GM19238 (cell line): ENCODE measurements around the gene FAM181B.
"Not testable (repeated sequence)": the region's sequence is repeated elsewhere in the genome, so short reads cannot be mapped to it uniquely, and the experiment has no call there.

Experiments used
- DNase-seq: peaks from one replicate; pipeline ENCODE4 v3.0.0; 2011; ENCODE audit warnings: low spot score; ENCODE audit not compliant: insufficient read length

FAM181B gene

DNA sequence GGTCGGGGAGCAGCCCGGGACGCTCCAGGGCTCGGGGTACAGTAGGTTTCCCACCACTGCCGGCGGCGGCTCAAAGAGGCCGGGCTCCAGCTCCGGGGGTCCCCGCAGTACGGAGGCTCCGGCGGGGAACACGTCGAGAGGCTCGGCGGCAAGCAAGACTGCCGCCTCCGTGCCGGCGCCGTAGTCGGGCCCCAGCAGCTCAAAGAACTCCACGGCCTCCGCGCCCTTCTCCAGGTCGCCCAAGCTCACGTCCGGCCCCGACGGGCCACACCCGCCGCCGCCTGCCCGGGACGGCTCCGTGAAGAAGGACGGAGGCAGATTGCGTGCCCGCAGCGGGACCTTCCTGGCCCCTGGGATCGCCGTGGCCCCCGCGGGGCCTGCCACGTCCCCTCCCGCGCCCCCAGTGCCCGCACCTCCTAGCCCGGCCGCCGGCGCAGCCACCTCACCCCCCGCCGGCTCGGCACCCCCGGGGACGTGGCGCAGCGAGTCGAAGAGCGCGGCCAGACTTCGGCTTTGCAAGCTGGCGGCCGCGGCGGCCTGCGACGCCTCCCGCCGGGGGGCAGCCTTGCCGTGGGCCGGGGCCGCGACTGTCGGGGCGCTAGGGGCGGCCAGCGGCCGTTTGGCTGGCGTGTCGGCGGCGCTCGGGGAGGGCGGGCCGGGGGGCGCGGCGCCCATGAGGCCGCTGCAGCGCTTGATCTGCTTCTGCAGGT is 775 bp downstream of the FAM181B start:
- no peak for DNase-seq

GRCh38 chr11:82732348-82732733 is 1.3 kb downstream of the FAM181B start:
- DNase-seq: no peak

DNA sequence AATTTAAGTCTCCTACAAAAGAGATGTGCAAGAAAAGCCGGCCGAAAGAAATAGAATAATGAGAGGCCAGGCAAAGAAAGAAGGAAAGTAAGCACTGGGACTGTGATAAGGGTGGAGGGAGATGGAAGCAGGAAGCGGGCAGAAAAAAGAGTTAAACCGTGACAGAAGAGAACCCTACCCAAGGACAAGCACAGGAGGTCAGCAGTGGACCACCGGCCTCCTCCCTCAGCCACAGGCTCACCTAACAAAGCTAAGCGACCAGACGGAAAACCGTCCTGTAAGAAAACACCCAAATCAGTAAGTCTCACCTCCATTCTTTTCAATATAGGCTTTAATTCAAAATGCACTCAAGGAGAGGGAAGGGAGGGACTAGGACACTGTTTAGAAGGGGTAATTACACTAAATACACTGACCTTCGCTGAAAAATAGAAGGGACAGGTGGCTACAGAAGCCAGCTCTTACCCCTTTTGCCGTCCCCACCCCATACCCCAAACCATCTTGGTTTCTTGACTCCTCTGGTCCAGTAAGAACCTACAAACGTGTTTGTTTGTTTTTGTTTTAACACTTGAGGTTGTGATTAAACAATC is 1.9 kb downstream of the FAM181B start:
- DNase-seq: no peak

DNA sequence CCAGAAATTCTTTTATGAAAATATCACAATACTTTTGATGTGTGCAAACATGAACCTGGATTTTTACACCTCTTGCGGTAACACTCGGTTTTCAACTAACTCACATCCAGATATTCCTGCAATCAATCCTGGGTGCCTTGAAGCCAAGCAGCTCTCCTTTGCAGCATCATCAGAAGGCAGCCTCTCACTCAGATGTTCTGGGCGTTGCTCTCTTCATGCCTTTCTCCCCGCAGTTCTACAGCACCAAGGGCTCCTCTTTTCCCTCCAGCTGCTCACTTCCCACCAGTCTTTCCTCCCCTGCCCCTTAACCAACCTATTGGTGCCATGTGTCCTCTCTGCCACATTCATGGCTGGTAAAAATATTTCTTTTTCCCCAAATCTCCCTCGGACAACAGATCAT is 2.9 kb downstream of the FAM181B start:
- DNase-seq: no peak

DNA sequence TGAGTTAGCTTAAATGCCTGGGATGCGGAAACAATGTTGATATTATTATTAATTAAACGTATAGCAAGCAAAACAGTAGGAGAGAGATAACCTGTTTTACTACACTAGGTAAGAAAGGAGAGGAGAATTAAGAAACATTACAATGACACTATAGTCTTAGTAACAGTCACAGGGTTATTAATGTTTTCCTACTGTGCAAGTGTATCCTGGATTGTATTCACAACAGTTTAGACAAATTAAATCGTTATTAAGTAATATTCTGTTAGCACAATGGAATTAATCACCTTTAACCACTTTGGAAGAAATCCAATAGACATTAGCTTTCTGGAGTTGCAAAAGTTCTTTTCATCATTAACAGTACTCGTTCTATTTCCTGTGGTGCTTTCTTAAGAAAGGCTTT is 3.4 kb downstream of the FAM181B start:
- DNase-seq: no peak

DNA sequence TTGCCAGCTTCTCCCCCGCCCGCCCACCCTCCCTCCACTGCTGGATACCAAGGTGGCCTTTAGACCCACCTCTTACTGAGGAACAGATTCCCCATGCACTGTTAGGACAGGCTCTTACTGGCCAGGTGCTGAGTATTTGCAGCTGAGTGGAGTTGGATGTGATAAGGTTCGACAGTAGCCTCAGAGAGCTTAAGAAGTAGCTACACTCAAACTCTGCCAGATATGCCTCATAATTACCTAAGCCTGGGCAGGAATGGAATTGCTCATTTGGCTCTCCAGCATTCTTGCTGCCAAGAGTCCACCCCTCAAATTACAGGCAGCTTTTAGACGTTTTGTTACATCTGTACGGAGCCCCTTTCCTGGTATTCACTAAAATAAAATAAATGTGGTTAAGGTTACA is 9.6 kb downstream of the FAM181B start:
- DNase-seq: no peak

- DNase-seq: no peak
Observed at GRCh38 chr11:82722231-82722630, 11.4 kb downstream of the FAM181B start.

DNA sequence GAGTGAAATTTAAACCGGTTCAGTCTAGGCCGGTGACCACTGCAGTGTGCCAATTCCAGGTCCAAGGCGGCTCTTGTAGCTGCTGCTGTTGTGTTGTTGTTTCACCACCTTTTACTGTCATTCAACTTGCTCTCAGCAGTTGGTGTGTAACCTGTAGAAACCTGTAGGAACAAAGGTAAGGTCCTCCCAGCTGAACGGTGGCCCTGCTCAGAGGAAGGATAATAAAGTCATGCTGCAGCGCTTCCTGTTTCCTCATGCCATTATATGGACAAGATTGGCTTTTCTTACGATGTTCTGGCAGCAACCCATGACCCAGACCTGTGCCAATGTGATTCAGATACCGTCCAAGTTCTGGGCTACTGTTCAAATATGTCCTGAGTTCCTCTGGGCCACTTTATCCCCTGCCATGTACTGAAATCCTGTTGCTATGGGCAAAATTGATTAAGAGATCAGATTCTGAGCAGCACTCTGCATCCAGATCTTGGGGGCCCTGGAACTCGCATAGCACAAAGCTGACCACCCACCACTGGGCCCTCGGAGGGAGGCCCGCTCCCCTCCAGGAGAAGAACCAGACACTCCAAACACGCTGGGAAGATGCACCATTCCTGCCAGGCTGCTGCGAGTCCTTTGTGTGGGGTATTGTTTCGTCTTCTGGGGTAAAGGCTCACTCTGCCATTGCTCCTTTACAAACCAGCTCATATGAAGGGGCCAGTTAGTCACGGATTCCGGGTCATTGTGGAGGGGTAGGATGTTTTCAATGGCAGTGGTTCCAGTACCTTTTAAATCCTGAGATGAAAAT is 13.2 kb downstream of the FAM181B start:
- no peak for DNase-seq

DNA sequence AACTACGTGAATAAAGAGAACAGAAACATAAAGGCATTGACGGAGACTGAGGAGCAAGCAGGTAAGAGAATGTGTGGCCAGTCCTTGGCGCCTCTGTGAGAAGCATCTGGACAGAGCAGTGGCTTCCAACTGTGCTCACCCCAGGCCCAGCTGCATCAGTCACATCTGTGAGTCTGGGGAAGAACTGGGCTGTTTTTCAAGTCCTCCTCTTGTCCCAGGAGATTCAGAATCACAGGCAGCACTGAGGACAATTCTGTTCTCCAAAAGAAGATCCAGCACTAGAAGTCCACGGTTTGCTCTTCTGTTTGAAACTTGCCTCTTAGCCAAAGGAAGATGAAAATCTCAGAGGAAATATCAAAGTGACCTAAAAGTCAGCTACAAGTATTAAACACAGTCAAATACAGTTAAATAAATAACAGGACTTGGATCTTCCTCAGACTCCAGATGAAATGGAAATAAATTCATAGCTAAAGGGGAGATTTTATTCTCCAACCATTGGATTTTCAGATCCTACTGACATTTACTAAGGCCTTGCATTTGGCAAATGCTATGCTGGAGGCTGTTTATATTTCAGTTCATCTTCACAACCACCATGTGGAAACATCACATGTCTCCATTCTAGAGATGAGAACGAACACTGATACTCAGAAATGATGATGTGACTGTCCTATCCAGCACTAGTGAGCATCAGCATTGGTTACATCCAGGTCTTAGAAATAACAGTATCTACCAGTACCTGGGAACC is 14.1 kb downstream of the FAM181B start:
- DNase-seq: no peak

DNA sequence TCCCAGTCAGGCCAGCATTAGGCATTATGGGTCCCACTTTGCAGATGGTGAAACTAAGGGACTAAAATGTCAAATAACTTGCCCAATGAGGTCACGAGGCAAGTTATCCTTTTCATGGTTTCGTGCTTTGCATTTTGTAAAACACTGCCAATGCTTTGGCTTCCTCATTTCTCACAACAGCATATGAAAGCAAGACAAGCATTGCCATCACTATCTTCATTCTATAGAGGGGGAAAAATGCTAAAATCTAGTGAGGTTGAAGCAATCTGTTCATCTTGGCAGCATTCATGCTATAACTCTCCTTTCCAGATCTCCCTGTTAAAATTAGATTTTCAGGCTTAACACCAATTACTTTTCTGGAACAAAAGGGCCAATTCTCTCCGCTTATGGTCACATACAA is 14.8 kb downstream of the FAM181B start:
- DNase-seq: no peak

DNA sequence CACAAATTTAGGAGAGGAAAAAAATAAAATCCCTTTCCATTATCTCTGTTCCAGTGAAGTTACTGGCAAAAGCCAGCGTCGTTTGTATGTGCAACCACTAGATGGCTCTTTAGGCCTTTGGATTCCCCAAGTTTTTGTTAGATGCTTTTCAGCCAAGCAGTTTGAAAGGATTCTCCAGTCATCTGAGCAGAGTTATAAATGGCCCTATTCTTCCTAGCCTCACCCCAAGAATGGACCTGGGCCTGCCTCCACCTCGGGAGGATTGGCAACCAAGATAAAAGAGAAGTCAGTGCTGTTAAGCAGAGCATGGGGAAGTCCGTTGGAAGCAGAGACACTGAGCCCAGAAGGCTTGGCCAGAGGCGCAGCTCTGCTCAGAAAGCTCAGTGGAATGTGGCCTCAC is 15.4 kb downstream of the FAM181B start:
- DNase-seq: no peak

- no peak for DNase-seq
Observed at GRCh38 chr11:82714346-82715174, 19.1 kb downstream of the FAM181B start.

DNA sequence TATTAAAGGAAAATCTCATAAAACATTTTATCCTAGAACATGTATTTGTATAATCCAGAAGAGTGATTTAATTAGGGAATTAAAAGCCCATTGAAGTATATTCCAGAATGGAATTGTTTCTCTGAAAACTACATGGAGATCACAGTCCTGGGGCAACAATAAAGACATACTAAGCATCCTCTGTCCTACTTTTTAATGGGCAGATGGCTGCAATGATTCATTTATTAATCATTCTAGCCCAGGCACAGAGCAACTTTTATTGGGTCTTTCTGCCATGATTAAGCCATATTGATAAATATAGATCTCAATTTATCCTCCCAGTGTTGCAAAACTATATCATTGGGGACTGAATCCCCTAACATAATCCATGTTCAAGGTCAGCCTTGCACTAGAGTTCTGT is 22.0 kb downstream of the FAM181B start:
- DNase-seq: no peak

DNA sequence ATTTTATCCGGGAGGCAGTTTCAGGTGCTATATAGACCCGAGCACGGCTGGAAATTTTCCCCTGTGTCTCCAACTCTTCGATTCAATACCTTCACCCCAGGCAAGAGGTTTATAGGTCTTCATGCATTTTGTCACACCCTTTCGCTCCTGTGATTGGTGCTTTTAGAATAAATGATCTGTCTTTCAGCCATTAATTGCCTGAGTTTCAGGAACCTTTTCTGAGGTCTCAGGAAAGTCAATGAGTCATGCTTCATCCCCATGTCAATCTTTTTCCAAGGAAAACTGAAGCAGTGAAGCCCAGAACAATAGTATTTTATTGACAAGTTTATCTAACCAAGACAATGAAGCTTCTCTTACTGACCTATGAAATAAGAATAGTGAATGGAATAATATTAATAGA is 29.9 kb downstream of the FAM181B start:
- DNase-seq: no peak

GRCh38 chr11:82703226-82703625 is 30.4 kb downstream of the FAM181B start:
- DNase-seq: no peak

- DNase-seq: no peak
Observed at GRCh38 chr11:82701847-82702520, 31.7 kb downstream of the FAM181B start.

DNA sequence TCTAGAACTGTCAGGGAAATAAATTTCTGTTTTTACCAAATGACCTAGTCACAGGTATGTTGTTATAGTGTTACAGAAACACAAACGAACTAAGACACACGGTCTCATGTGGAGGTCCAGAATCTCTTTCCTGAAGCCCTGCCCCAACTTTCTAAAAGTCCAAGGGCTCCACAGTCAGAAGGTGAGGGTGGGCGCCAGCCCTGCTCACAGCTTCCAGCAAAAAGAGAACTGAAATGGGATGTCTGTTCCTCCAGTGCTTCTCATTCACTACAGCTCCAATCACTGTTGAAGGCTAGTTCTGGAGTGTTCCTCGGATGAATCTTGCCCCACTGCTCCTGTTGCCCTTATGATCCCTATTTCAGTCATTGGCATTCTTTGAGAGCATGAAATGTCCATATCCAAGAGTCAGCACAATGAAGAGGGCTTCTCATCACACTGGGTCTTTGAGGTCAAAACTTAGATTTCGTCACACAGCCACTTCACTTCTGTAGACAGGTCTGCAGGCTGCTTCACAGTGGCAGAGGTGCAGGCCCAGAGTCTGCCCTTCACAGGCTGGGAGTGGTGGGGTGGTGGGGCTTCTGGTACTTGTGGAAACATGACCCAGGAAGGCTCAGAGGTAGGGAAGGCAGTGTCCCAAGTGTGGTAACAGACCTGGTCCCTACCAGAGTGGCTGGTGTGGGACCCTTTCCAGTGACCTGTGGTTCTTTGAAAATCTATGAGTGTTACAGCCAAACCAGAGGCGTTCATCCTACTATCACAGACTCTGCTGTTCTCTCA is 34.9 kb downstream of the FAM181B start:
- DNase-seq: no peak

DNA sequence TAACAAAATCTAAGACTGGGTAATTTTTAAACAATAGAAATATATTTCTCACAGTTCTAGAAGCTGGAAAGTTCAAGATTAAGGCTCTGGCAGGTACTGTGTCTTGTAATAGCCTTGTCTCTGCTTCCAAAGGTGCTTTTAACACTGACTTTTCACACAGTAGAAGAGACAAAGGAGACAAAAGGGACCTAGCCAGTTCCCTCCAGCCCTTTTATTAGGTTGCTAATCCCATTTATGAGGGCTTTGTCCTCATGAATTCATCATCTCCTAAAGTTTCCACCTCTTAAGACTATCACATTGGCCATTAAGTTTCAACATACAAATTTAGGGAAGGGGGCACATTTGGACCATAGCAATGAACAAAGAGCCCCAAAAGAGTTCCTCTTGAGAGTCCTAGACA is 40.7 kb downstream of the FAM181B start:
- no peak for DNase-seq

DNA sequence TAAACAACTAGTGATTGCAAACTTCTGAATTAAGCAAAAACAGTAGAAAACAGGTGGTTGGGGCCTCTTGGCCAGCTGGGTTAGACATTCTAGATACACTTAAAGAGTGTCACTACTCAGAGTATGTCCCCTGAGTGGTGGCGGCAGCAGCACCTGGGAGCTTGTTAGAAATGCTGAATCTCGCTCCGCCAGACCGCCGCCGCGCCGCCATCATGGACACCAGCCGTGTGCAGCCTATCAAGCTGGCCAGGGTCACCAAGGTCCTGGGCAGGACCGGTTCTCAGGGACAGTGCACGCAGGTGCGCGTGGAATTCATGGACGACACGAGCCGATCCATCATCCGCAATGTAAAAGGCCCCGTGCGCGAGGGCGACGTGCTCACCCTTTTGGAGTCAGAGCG is 44.3 kb downstream of the FAM181B start:
- DNase-seq: not testable (repeated sequence)

DNA sequence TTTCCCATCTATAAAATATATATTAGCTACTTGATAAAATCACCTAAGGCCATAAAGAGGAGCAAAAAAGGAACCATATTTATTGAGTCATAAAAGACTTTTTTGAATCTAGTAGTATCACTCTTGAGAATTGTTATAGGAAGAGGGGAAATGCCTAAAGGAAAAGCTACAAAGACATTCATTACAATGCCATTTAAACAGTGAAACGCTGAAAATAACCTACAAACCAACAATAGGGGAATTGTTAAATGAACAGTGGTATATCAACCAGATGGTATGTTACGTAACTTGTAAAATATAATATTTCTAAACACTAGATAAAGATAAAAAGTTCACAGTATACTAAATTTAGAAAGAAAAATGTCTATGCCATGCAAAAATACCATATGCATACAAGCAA is 47.5 kb downstream of the FAM181B start:
- no peak for DNase-seq
